Smooth muscle cell (in vitro differentiated cells): ENCODE results near the gene AGFG2. TPM values are rescaled to one million over a fixed set of nuclear protein-coding genes. Genes with fewer than 3 reads are reported as not detected.

Experiments used
- DNase-seq: peaks from one replicate; lab custom pipeline; 2025; ENCODE audit not compliant: unreplicated experiment; lab: John Stamatoyannopoulos, UW
- H2AFZ ChIP-seq: fragments of 200-600 bp; sonication (generic); 2 replicates; pipeline ENCODE4 v1.6.0; 2016; ENCODE audit warnings: antibody characterized with exemption, low read depth, mild to moderate bottlenecking
- H3F3A ChIP-seq: fragments of 200-600 bp; sonication (generic); 2 replicates; pipeline ENCODE4 v1.6.0; 2017; ENCODE audit warnings: antibody characterized with exemption, low read depth
- H3K27ac ChIP-seq: fragments of 200-600 bp; sonication (generic); 2 replicates; pipeline ENCODE4 v1.5.1; 2016; ENCODE audit warnings: low read depth, mild to moderate bottlenecking
- H3K27me3 ChIP-seq: fragments of 200-600 bp; sonication (generic); 2 replicates; pipeline ENCODE4 v1.6.1; 2016; ENCODE audit warnings: low read depth, mild to moderate bottlenecking
- H3K36me3 ChIP-seq: fragments of 200-600 bp; sonication (generic); 2 replicates; pipeline ENCODE4 v1.5.1; 2016; ENCODE audit warnings: low read depth
- H3K4me1 ChIP-seq: fragments of 200-600 bp; sonication (generic); 2 replicates; pipeline ENCODE4 v1.5.1; 2016; ENCODE audit warnings: low read depth
- H3K4me2 ChIP-seq: fragments of 200-600 bp; sonication (generic); 2 replicates; pipeline ENCODE4 v1.6.0; 2016; ENCODE audit warnings: mild to moderate bottlenecking
- H3K4me3 ChIP-seq: fragments of 200-600 bp; sonication (generic); 2 replicates; pipeline ENCODE4 v1.5.1; 2016; ENCODE audit warnings: mild to moderate bottlenecking
- H3K79me2 ChIP-seq: fragments of 200-600 bp; sonication (generic); 2 replicates; pipeline ENCODE4 v1.6.0; 2016; ENCODE audit warnings: low read depth, mild to moderate bottlenecking
- H3K9ac ChIP-seq: fragments of 200-600 bp; sonication (generic); 2 replicates; pipeline ENCODE4 v1.6.0; 2016; ENCODE audit warnings: low read depth
- H3K9me3 ChIP-seq: fragments of 200-600 bp; sonication (generic); replicated peaks from 2 replicates; pipeline ENCODE4 v1.5.1; 2016; ENCODE audit warnings: low read depth
- H4K20me1 ChIP-seq: fragments of 200-600 bp; sonication (generic); 2 replicates; pipeline ENCODE4 v1.6.0; 2016; ENCODE audit warnings: low read depth
- CTCF ChIP-seq: fragments of 200-600 bp; sonication (generic); IDR thresholded peaks from 2 replicates; pipeline ENCODE4 v1.5.1; 2017; ENCODE audit warnings: borderline replicate concordance, mild to moderate bottlenecking, antibody characterized with exemption; ENCODE audit not compliant: insufficient read depth, poor library complexity, severe bottlenecking
- WGBS: methylation state at CpG from one replicate; pipeline ENCODE4 v1.1.7; 2016; ENCODE audit warnings: low lambda C conversion rate; 5-methylcytosine and 5-hydroxymethylcytosine counted together
- polyA plus RNA-seq: library from polyadenylated mRNA; unstranded; fragments of >200 nt; fragmentation: Nextera tagmentation; extraction: Ambion mirVana; gene quantifications from 2 replicates; pipeline ENCODE4 v1.2.1, GENCODE V29; 2016
- total RNA-seq: library from RNA; depleted of rRNA; stranded (reverse); fragments of >200 nt; gene quantifications from 2 replicates; pipeline ENCODE4 v1.2.3, GENCODE V29; 2014

The AGFG2 gene
- total and polyA plus RNA-seq, 2 experiments from 2014 or later: 2.7 to 8.4 TPM

- no peaks in the 10 kb centered on the region for H3F3A ChIP-seq
These were observed 32.8 kb downstream of the AGFG2 start for GRCh38 chr7:100571829-100572116.

GRCh38 chr7:100572281-100572948 is 33.4 kb downstream of the AGFG2 start:
- no peak for TF ChIP-seq CTCF
- no peak overlapping the region for H3K27ac ChIP-seq

More at GRCh38 chr7:100571829-100572116, 32.8 kb downstream of the AGFG2 start:
- Histone ChIP-seq H3K4me1 (peaks cover 11% of the 10 kb centered on the region), H3K4me3 (no peak overlapping the region), H3K27me3 (peaks cover 7% of the 10 kb centered on the region), H3K79me2 (no peaks in the 10 kb centered on the region), H3K4me2 (no peak overlapping the region), H3K9ac (no peak overlapping the region), H3K9me3 (no peaks in the 10 kb centered on the region), H4K20me1 (no peaks in the 10 kb centered on the region), H2AFZ (no peak overlapping the region), H3K27ac (no peak overlapping the region), H3K36me3 (no peaks in the 10 kb centered on the region)
- TF ChIP-seq CTCF: no peak
- DNase-seq: no peak
- 100% methylated on average over 2 of the region's 2 CpGs for WGBS

GRCh38 chr7:100572949-100573675 is 34.1 kb downstream of the AGFG2 start:
- H3K4me3 ChIP-seq: no peak overlapping the region
- no peak for TF ChIP-seq CTCF
- H3K4me1 ChIP-seq: peaks cover 11% of the 10 kb centered on the region
- no peak overlapping the region for H3K4me2 ChIP-seq
- no peak overlapping the region for H2AFZ ChIP-seq
- no peaks in the 10 kb centered on the region for H3K79me2 ChIP-seq
- no peaks in the 10 kb centered on the region for H3F3A ChIP-seq
- WGBS: 97% methylated on average over 26 of the region's 30 CpGs
- peaks cover 7% of the 10 kb centered on the region for H3K27me3 ChIP-seq
- no peak overlapping the region for H3K27ac ChIP-seq
- H3K36me3 ChIP-seq: no peaks in the 10 kb centered on the region
- H3K9ac ChIP-seq: no peak overlapping the region
- no peak for DNase-seq
- no peaks in the 10 kb centered on the region for H4K20me1 ChIP-seq
- no peaks in the 10 kb centered on the region for H3K9me3 ChIP-seq

More at GRCh38 chr7:100572281-100572948, 33.4 kb downstream of the AGFG2 start:
- 89% methylated on average over 20 of the region's 20 CpGs for WGBS
- Histone ChIP-seq H3K36me3 (no peaks in the 10 kb centered on the region), H2AFZ (no peak overlapping the region), H3K9me3 (no peaks in the 10 kb centered on the region), H3K4me2 (no peak overlapping the region), H3K4me3 (no peak overlapping the region), H3K79me2 (no peaks in the 10 kb centered on the region), H3F3A (no peaks in the 10 kb centered on the region), H3K9ac (no peak overlapping the region), H3K27me3 (peaks cover 7% of the 10 kb centered on the region), H3K4me1 (peaks cover 11% of the 10 kb centered on the region), H4K20me1 (no peaks in the 10 kb centered on the region)
- no peak for DNase-seq
